SK-N-MC (cell line): ENCODE measurements around the gene KCTD19.

Source experiments
- EZH2 ChIP-seq: fragments of 200-600 bp; sonication (generic); IDR thresholded peaks from one replicate; pipeline ENCODE4 v1.6.1; 2017; ENCODE audit warnings: antibody characterized with exemption
- POLR2AphosphoS5 ChIP-seq: IDR thresholded peaks from 2 replicates; pipeline ENCODE4 v1.6.1; 2012; ENCODE audit warnings: mild to moderate bottlenecking, low read depth, low read length, borderline replicate concordance

- TF ChIP-seq EZH2: no peak
- TF ChIP-seq POLR2AphosphoS5: no peak
Observed at GRCh38 chr16:67258161-67258835, 68.2 kb downstream of the KCTD19 start.
